Body of pancreas (tissue), 4 donors: ENCODE measurements around the gene SMIM24. TPM values are rescaled to one million over a fixed set of nuclear protein-coding genes. Genes with fewer than 3 reads are reported as not detected.

Source experiments
- ATAC-seq: fragments of 150-250 bp; one replicate; pipeline ENCODE4 v1.9.1; 2016
- DNase-seq, 4 donors: peaks; one replicate each; pipeline ENCODE4 v3.0.0-alpha.2; 2019
- H3K27ac ChIP-seq, 4 donors: fragments of 200-600 bp; sonication (generic); 1 replicate in 3 of 4; 2 replicates in 1 of 4; pipeline versions ENCODE4 v1.5.1 to v1.6.1; 2016 to 2019; ENCODE audit warnings: mild to moderate bottlenecking in 1 of 4, mixed read lengths in 1 of 4, moderate library complexity in 1 of 4
- H3K27me3 ChIP-seq, 2 donors: fragments of 200-600 bp; sonication (generic); one replicate each; pipeline ENCODE4 v1.6.0; 2016; ENCODE audit warnings: mild to moderate bottlenecking in 1 of 2
- H3K36me3 ChIP-seq, 2 donors: fragments of 200-600 bp; sonication (generic); replicated peaks in 1 of 2; 2 replicates each; pipeline ENCODE4 v1.5.1; 2016; ENCODE audit warnings: low read depth in 2 of 2; ENCODE audit not compliant: insufficient read depth in 1 of 2
- H3K4me1 ChIP-seq: fragments of 200-600 bp; sonication (generic); one replicate; pipeline ENCODE4 v1.6.0; 2016
- H3K4me3 ChIP-seq, 2 donors: fragments of 200-600 bp; sonication (generic); 1 replicate in 1 of 2; 2 replicates in 1 of 2; pipeline ENCODE4 v1.5.1; 2016 to 2019
- H3K9me3 ChIP-seq, 3 donors: fragments of 200-600 bp; sonication (generic); 1 replicate in 2 of 3; 2 replicates in 1 of 3; pipeline ENCODE4 v1.5.1; 2016
- CTCF ChIP-seq, 7 experiments: fragments of 450-650 bp in 4 of 7; fragments of 200-600 bp in 3 of 7; sonication (generic) in 3 of 7; IDR thresholded peaks; one replicate each; pipeline ENCODE4 v1.5.1; 2016 to 2019; ENCODE audit warnings: antibody characterized with exemption in 7 of 7
- POLR2A ChIP-seq, 3 donors: fragments of 450-650 bp; IDR thresholded peaks; one replicate each; pipeline ENCODE4 v1.6.1; 2016; ENCODE audit warnings: antibody characterized with exemption in 3 of 3, mild to moderate bottlenecking in 2 of 3
- WGBS, 2 donors: methylation state at CpG; one replicate each; pipeline ENCODE4 v1.1.5; 2017; 5-methylcytosine and 5-hydroxymethylcytosine counted together
- intact Hi-C: fragments of 100-400 bp; cut with DNase I; formaldehyde crosslinking; loops from one replicate; pipeline ENCODE4 v1.15.1; 2023
- total RNA-seq, 2 donors: library from RNA; depleted of rRNA; stranded (reverse); fragments of >200 nt; gene quantifications; one replicate each; pipeline ENCODE4 v1.1.0, GENCODE V29; 2016

Gene SMIM24
- total RNA-seq, 2 donors from 2014 or later = 7.6 to 11.4 TPM

GRCh38 chr19:3506384-3507340 lies 26.3 kb upstream of the SMIM24 start:
- Histone ChIP-seq H3K27me3 (no peaks in the 10 kb centered on the region), H3K4me3 (peak overlapping the region; percentile 57 to 81), H3K36me3 (no peaks in the 10 kb centered on the region), H3K4me1 (peaks cover 23% of the 10 kb centered on the region), H3K27ac (peak overlapping the region; percentile 48 to 91 (median 86)), H3K9me3 (no peaks in the 10 kb centered on the region)
- 0% methylated on average over 33 to 69 of the region's 69 CpGs for WGBS, 2 donors
- intact Hi-C loops = no loop called here
- peak; percentile 1 for ATAC-seq
- DNase-seq = peak; percentile 25 to 55 (median 38)
- no peak for TF ChIP-seq POLR2A (IDR thresholded peaks at IDR 0.05)
- TF ChIP-seq CTCF (IDR thresholded peaks at IDR 0.05) = no peak

GRCh38 chr19:3505598-3506383 lies 25.5 kb upstream of the SMIM24 start, which contains the start of gene FZR1:
Gene FZR1, plus strand, starts transcription at chr19:3506311. Its CDS starts 16,679 bp downstream, at chr19:3522990.
- peak within 1 kb of the TSS; percentile 57 to 81 for H3K4me3 ChIP-seq
- WGBS, 2 donors = 1 to 6% methylated on average over 2 to 55 of the region's 79 CpGs
- no peaks in the 10 kb centered on the region for H3K27me3 ChIP-seq
- TF ChIP-seq CTCF (IDR thresholded peaks at IDR 0.05) = peak in 1 of 7 experiments; percentile 22
- TF ChIP-seq POLR2A (IDR thresholded peaks at IDR 0.05) = peak; percentile 56 to 81 (median 77)
- peaks cover 27% of the 10 kb centered on the region for H3K4me1 ChIP-seq
- H3K9me3 ChIP-seq = no peaks in the 10 kb centered on the region
- intact Hi-C loops = no loop called here
- DNase-seq (peak; percentile 99 to 100 (median 99)), ATAC-seq (peak; percentile 96)
- peak within 1 kb of the TSS; percentile 76 to 91 (median 86) for H3K27ac ChIP-seq
- no peaks in the 10 kb centered on the region for H3K36me3 ChIP-seq

- Histone ChIP-seq H3K9me3 (no peaks in the 10 kb centered on the region), H3K27ac (no peak overlapping the region), H3K4me1 (peaks cover 30% of the 10 kb centered on the region), H3K4me3 (no peak overlapping the region), H3K36me3 (no peaks in the 10 kb centered on the region), H3K27me3 (no peaks in the 10 kb centered on the region)
- no peak for DNase-seq
- TF ChIP-seq CTCF (IDR thresholded peaks at IDR 0.05) (no peak), POLR2A (IDR thresholded peaks at IDR 0.05) (no peak)
- no peak for ATAC-seq
- WGBS, 2 donors = 64 to 79% methylated on average over 5 of the region's 5 CpGs
- intact Hi-C loops = no loop called here
Measured at GRCh38 chr19:3504735-3505134, 24.4 kb upstream of the SMIM24 start.

- Histone ChIP-seq H3K27ac (no peak overlapping the region), H3K36me3 (no peaks in the 10 kb centered on the region), H3K4me3 (no peak overlapping the region), H3K9me3 (no peaks in the 10 kb centered on the region), H3K4me1 (peaks cover 33% of the 10 kb centered on the region), H3K27me3 (no peaks in the 10 kb centered on the region)
- ATAC-seq (no peak), DNase-seq (no peak)
- TF ChIP-seq CTCF (IDR thresholded peaks at IDR 0.05) = no peak
- TF ChIP-seq POLR2A (IDR thresholded peaks at IDR 0.05) = no peak
- WGBS, 2 donors = 72 to 74% methylated on average over 8 to 13 of the region's 13 CpGs
- intact Hi-C loops = no loop called here
Measured at GRCh38 chr19:3503036-3503572, 22.8 kb upstream of the SMIM24 start.
